Lung (tissue), 12 donors: ENCODE measurements around the gene KCNQ1OT1. TPM values are rescaled to one million over a fixed set of nuclear protein-coding genes. Genes with fewer than 3 reads are reported as not detected.

Source experiments
- ATAC-seq: fragments of 200-7000 bp; cut with Tn5 transposase; one replicate; pipeline ENCODE4 v1.9.1; 2020; ENCODE audit warnings: moderate number of reproducible peaks; ENCODE audit not compliant: insufficient read depth, low FRiP score
- DNase-seq, 3 donors: peaks; one replicate each; pipeline ENCODE4 v3.0.0-alpha.2; 2013 to 2017
- H3K27ac ChIP-seq, 2 donors: one replicate each; pipeline ENCODE4 v1.5.1; 2013; ENCODE audit warnings: mild to moderate bottlenecking in 2 of 2, moderate library complexity in 2 of 2, control low read depth in 1 of 2, inconsistent platforms in 1 of 2, low read depth in 1 of 2, low read length in 1 of 2
- H3K27me3 ChIP-seq, 3 donors: one replicate each; pipeline ENCODE4 v1.5.1; 2013; ENCODE audit warnings: low read length in 2 of 3; ENCODE audit not compliant: control insufficient read depth in 3 of 3, insufficient read depth in 3 of 3
- H3K36me3 ChIP-seq, 4 donors: one replicate each; pipeline ENCODE4 v1.5.1; 2013; ENCODE audit warnings: low read length in 4 of 4, mild to moderate bottlenecking in 1 of 4, moderate library complexity in 1 of 4; ENCODE audit not compliant: control insufficient read depth in 4 of 4, insufficient read depth in 4 of 4
- H3K4me1 ChIP-seq, 5 donors: one replicate each; pipeline ENCODE4 v1.5.1; 2013; ENCODE audit warnings: low read length in 5 of 5, mild to moderate bottlenecking in 2 of 5, moderate library complexity in 1 of 5; ENCODE audit not compliant: control insufficient read depth in 5 of 5, insufficient read depth in 5 of 5
- H3K4me3 ChIP-seq: one replicate; pipeline ENCODE4 v1.5.1; 2013; ENCODE audit warnings: mild to moderate bottlenecking, control low read depth, moderate library complexity
- H3K9ac ChIP-seq, 2 donors: one replicate each; pipeline ENCODE4 v1.5.1; 2013; ENCODE audit warnings: low read length in 2 of 2, control low read depth in 1 of 2; ENCODE audit not compliant: insufficient read depth in 1 of 2
- H3K9me3 ChIP-seq, 4 donors: one replicate each; pipeline ENCODE4 v1.5.1; 2013; ENCODE audit warnings: low read length in 3 of 4, mild to moderate bottlenecking in 1 of 4, moderate library complexity in 1 of 4; ENCODE audit not compliant: control insufficient read depth in 4 of 4, insufficient read depth in 3 of 4
- WGBS, 2 donors: extraction: QIAGEN DNeasy Blood & Tissue Kit; methylation state at CpG; one replicate each; pipeline ENCODE4 v1.1.7; 2013; 5-methylcytosine and 5-hydroxymethylcytosine counted together
- polyA plus RNA-seq, 2 donors: library from polyadenylated mRNA; stranded (reverse); fragments of 200-250 nt; gene quantifications; one replicate each; pipeline ENCODE4 v1.2.1, GENCODE V29; 2013
- total RNA-seq, 2 donors: library from RNA; depleted of rRNA in 1 of 2; stranded (reverse); fragments of >200 nt in 1 of 2; gene quantifications; one replicate each; pipeline ENCODE4 v1.2.1, GENCODE V29; 2014 to 2021
- TF ChIP-seq, protein P1 (sequence below): IDR thresholded peaks from 2 replicates; pipeline ENCODE4 v1.5.1; 2012; ENCODE audit warnings: mild to moderate bottlenecking; ENCODE audit errors: control extremely low read depth, extremely low read depth
- donor health status: control.
- donor health status: control.
- donor health status: Bipolar disorder and iron deficiency.
- donor health status: healthy.
- donor health status: DM: yes; HTN: yes; CAD: no.

KCNQ1OT1 gene
- total and polyA plus RNA-seq, 4 donors: 0.02 to 14.5 (median 1.7) TPM

DNA sequence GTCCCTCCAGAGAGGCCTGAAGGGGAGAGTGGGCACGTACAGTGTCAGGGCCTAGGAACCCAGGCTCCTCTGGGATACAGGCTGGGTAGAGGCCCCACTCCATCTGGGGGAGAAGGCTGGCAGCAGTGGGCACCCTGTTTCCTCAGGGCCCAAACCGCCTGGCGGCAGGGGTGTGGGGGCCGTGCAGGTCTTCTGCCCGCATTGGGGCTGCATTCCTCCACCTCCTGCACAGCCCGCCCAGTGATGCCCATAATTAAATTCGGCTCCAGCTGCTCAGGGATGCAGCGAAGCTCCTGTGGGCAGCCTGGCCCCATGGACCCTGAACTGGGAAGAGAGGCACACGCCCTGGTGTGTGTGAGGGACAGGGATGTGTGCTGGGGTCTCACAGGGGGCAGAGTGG is 35.4 kb downstream of the KCNQ1OT1 start:
- peaks cover 0 to 3% (median 0%) of the 10 kb centered on the region in 5 donors for H3K4me1 ChIP-seq
- H3K9me3 ChIP-seq: peaks cover 5 to 21% (median 10%) of the 10 kb centered on the region in 4 donors
- no peak overlapping the region for H3K27ac ChIP-seq
- peaks cover 0 to 24% (median 19%) of the 10 kb centered on the region in 4 donors for H3K36me3 ChIP-seq
- no peak overlapping the region for H3K4me3 ChIP-seq
- H3K9ac ChIP-seq: no peak overlapping the region
- TF ChIP-seq, protein P1, sequence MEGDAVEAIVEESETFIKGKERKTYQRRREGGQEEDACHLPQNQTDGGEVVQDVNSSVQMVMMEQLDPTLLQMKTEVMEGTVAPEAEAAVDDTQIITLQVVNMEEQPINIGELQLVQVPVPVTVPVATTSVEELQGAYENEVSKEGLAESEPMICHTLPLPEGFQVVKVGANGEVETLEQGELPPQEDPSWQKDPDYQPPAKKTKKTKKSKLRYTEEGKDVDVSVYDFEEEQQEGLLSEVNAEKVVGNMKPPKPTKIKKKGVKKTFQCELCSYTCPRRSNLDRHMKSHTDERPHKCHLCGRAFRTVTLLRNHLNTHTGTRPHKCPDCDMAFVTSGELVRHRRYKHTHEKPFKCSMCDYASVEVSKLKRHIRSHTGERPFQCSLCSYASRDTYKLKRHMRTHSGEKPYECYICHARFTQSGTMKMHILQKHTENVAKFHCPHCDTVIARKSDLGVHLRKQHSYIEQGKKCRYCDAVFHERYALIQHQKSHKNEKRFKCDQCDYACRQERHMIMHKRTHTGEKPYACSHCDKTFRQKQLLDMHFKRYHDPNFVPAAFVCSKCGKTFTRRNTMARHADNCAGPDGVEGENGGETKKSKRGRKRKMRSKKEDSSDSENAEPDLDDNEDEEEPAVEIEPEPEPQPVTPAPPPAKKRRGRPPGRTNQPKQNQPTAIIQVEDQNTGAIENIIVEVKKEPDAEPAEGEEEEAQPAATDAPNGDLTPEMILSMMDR: no peak
- DNase-seq: no peak
- no peak for ATAC-seq
- 86 to 92% methylated on average over 9 of the region's 9 CpGs for WGBS, 2 donors
- no peaks in the 10 kb centered on the region for H3K27me3 ChIP-seq

DNA sequence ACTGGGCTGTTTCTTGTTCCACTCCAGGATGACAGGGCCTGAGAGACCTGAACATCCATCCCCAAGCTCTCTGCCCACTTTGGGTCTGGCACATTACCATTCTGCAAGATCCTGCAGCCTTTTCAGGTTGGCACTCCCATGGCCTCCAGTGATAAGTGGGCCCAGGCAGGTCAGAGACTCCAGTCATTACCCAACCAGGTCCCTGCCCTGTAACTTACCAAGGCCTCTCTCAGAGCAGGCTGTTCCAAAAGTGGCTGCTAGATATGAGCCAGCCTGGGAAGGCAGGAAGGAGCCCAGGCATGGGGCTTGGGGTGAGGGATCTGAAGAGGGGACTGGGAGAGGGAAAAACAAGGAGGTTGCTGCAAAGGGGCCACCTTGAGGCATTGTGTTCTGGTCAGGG is 35.9 kb downstream of the KCNQ1OT1 start:
- TF ChIP-seq, protein P1: no peak
- peaks cover 0 to 23% (median 19%) of the 10 kb centered on the region in 4 donors for H3K36me3 ChIP-seq
- peaks cover 5 to 21% (median 11%) of the 10 kb centered on the region in 4 donors for H3K9me3 ChIP-seq
- H3K4me1 ChIP-seq: peaks cover 0 to 3% (median 0%) of the 10 kb centered on the region in 5 donors
- H3K9ac ChIP-seq: no peak overlapping the region
- no peaks in the 10 kb centered on the region for H3K27me3 ChIP-seq
- no peak overlapping the region for H3K27ac ChIP-seq
- ATAC-seq (no peak), DNase-seq (no peak)
- no peak overlapping the region for H3K4me3 ChIP-seq

DNA sequence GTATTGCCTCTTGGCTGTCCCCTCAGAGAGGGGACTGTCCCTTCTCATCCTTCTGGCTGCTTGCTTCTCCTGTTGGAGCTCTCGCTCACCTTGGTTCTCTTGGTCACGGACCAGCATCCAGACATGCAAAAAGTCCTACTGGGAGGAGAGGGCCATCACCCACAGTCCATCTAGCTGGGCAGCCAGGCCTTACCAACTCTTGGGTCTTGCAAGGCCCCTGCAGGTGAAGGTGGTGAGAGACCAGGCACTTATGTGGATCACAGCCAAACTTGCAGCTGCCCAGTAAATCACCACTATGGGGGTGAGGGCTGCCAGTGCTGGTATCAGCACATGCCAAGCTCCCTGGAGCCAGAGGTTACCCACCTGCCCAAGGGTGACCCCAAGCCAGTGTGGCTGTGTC is 36.3 kb downstream of the KCNQ1OT1 start:
- H3K27ac ChIP-seq: no peak overlapping the region
- no peak overlapping the region for H3K4me3 ChIP-seq
- DNase-seq: no peak
- no peak overlapping the region for H3K9ac ChIP-seq
- peaks cover 0 to 3% (median 0%) of the 10 kb centered on the region in 5 donors for H3K4me1 ChIP-seq
- peaks cover 0 to 19% (median 17%) of the 10 kb centered on the region in 4 donors for H3K36me3 ChIP-seq
- H3K27me3 ChIP-seq: no peaks in the 10 kb centered on the region
- TF ChIP-seq, protein P1: no peak
- 97 to 100% methylated on average over 2 of the region's 2 CpGs for WGBS, 2 donors
- no peak for ATAC-seq
- H3K9me3 ChIP-seq: peaks cover 5 to 21% (median 12%) of the 10 kb centered on the region in 4 donors
